SK-MEL-5 (cell line): Measurements from ENCODE around the gene LRRN4. TPM values are rescaled to one million over a fixed set of nuclear protein-coding genes. Genes with fewer than 3 reads are reported as not detected.
"Not testable (repeated sequence)": the region's sequence is repeated elsewhere in the genome, so short reads cannot be mapped to it uniquely, and the experiment has no call there.

Source experiments
- DNase-seq: peaks from one replicate; pipeline ENCODE4 v3.0.0-alpha.2; 2016; ENCODE audit warnings: low read depth, low spot score
- in situ Hi-C: cut with HindIII; loops from 2 replicates; pipeline ENCODE4 v1.10.0; 2016; ENCODE audit warnings: low sequenced_read_pairs, high pct_unique_total_duplicates, low pct_unique_long_range_greater_than_20kb
- total RNA-seq: library from RNA; depleted of rRNA; stranded (reverse); fragments of >200 nt; shearing (Covaris generic); gene quantifications from 2 replicates; pipeline ENCODE4 v1.2.3, GENCODE V29; 2014

LRRN4 gene
- total RNA-seq, 1 experiment from 2014 or later, result not detected

DNA sequence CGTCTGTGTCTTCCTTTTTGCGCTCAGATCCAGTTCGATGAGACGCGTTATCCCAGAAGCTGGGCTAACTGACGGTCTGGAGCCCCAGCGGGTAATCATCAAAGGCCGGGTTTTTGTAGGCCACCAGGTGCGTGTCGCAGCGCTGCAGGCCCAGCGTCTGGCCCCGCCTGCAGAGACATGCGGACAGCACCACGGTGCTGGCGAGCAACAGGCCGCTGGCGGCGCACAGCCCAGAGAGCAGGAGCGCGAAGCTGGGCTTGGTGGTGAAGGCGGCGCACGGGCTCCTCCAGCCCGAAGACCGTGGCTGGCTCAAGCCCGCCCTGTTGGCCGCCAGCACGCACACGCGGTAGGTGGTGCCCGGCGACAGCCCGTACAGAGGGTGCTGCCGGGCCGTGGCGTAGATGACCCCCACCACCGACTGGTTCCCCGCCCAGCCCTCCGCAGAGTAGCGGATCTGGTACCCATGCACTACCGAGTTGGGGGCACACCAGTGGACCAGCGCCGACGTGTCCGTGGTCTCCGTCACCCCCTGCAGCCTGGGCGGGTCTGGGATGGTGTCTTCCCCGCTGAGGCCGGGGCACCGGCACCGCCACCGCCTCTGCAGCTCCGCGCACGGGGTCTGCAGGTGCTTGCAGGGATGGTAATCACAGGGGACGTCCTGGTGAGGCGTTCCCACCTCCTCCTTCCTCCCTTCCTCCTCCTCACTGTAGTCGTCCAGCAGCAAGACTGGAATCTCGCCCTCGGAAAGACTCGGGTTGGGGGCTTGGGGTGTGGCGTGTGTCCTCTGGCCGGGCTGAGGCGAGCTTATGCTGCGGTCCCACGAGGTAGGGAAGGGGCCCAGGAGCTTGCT is 12.7 kb downstream of the LRRN4 start:
- no peak for DNase-seq
- in situ Hi-C loops, result no loop called here

GRCh38 chr20:6040540-6040939 is 13.3 kb downstream of the LRRN4 start:
- in situ Hi-C loops, result no loop called here
- no peak for DNase-seq

DNA sequence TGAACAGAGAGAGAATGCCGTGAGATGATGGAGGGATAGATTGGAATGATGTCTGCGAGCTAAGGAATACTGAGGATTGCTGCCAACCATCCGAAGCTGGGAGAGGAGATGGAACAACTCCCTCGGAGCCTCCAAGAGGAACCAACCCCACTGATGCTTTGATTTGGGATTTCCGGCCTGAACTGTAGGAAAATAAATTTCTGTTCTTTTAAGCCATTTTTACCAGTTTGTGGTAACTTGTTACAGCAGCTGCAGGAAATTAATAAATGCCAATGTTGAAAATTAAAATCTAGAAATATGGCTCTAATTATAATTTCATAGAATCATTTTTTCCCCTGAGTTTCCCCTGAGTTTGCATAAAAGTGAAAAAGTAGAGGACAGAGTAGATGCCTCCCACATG is 14.1 kb downstream of the LRRN4 start:
- no peak for DNase-seq
- in situ Hi-C loops, result no loop called here

- no peak for DNase-seq
- in situ Hi-C loops, result no loop called here
Observed at GRCh38 chr20:6038256-6038655, 15.6 kb downstream of the LRRN4 start.

- in situ Hi-C loops, result no loop called here
- DNase-seq, result no peak
Observed at GRCh38 chr20:6037082-6037481, 16.8 kb downstream of the LRRN4 start.

GRCh38 chr20:6036213-6036612 is 17.6 kb downstream of the LRRN4 start:
- in situ Hi-C loops, result no loop called here
- no peak for DNase-seq

DNA sequence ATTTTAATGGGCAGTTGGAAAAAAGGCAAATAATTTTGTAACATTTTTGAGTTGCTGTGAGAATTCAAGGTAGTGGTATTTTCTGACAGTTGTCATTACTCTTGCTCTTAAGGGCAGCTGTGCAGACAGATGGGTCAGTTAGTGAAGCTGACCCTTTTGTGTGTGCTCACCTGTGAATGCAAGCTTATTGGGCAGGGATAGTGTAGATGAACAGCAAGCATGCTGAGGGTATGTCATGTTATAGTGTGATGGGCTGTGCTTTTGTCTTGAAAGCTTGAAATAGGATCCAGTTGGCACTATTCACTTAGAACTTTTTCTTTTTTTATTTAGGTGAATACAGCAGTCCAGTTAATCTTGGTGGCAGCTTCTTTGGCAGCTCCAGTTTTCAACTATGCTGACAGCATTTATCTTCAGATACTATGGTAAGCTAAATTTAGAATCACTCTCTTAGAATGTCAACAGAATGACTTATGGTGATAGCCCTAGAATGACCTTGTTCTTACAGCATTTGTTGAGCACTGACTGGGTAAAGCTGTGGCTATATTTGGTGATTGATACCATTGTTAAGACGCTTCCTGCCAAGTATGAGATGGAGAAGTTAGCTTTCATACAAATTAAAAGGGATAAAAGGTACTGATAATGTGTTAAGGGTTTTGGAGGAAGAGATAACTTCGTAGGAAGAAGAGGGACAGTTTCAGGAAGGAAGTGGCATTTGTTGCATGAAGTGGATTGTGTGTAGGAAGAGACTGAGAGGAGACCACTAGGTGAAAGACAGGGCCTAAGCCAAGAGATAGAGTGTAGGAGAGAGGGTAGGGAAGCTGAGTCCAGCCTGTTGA is 19.5 kb downstream of the LRRN4 start:
- in situ Hi-C loops, result no loop called here

GRCh38 chr20:6032907-6033306 is 21.0 kb downstream of the LRRN4 start:
- in situ Hi-C loops, DNase-seq: not testable (repeated sequence)

More for the DNA sequence above, 19.5 kb downstream of the LRRN4 start:
- no peak for DNase-seq

- in situ Hi-C loops, result no loop called here
- DNase-seq, result no peak
Observed at GRCh38 chr20:6030453-6031080, 23.3 kb downstream of the LRRN4 start.

- in situ Hi-C loops, result no loop called here
Observed at GRCh38 chr20:6029538-6029937, 24.3 kb downstream of the LRRN4 start.

GRCh38 chr20:6028818-6029217 is 25.0 kb downstream of the LRRN4 start:
- in situ Hi-C loops, result no loop called here
- DNase-seq, result no peak

More at GRCh38 chr20:6029538-6029937, 24.3 kb downstream of the LRRN4 start:
- DNase-seq, result no peak

GRCh38 chr20:6026051-6026450 is 27.8 kb downstream of the LRRN4 start:
- no peak for DNase-seq
- in situ Hi-C loops, result no loop called here

GRCh38 chr20:6024768-6025167 is 29.1 kb downstream of the LRRN4 start:
- in situ Hi-C loops, result no loop called here
- no peak for DNase-seq

DNA sequence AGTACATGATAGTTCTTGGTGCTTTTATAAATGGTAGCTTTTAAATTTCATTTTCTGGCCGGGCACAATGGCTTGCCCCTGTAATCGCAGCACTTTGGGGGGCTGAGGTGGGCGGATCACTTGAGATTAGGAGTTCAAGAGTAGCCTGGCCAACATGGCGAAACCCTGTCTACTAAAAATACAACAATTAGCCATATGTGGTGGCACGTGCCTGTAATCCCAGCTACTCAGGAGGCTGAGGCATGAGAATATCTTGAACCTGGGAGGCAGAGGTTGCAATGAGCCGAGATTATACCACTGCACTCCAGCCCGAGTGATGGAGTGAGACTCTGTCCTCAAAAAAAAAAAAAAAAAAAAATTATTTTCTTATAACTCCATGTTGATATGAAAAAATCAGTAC is 36.0 kb downstream of the LRRN4 start:
- in situ Hi-C loops, result no loop called here
- no peak for DNase-seq

- in situ Hi-C loops, result no loop called here
- DNase-seq, result no peak
Observed at GRCh38 chr20:6017467-6017866, 36.4 kb downstream of the LRRN4 start.

GRCh38 chr20:6014957-6015356 is 38.9 kb downstream of the LRRN4 start:
- no peak for DNase-seq
- in situ Hi-C loops, result no loop called here

DNA sequence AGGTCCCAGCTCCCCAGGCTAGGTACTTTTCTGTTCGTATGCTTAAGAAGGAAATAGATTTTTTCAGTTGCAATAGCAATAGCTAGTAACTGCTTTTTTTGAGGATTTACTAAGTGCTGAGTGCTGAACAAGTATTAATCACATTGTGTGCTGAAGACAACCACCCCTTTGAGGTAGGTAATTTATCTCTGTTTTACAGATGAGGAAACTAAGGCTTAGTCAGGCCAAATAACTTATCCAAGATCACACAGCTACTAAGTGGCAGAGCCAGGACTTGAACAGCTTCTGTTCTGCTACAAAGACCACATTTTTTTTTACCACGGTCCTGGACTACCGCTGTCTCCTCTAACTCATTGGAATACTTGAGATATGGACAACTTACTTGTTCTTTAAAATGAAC is 39.8 kb downstream of the LRRN4 start:
- in situ Hi-C loops, result no loop called here
- DNase-seq, result no peak

- in situ Hi-C loops, result no loop called here
Observed at GRCh38 chr20:6012179-6012578, 41.7 kb downstream of the LRRN4 start.

More at GRCh38 chr20:6012179-6012578, 41.7 kb downstream of the LRRN4 start:
- no peak for DNase-seq
